GM19395 (cell line): Measurements from ENCODE around the gene BCAS1.

Source experiments
- ATAC-seq: cut with Tn5 transposase; IDR thresholded peaks from one replicate; pipeline ENCODE4 v1.9.1; 2021; ENCODE audit warnings: mild to moderate bottlenecking, moderate library complexity; ENCODE audit not compliant: unreplicated experiment

The BCAS1 gene

DNA sequence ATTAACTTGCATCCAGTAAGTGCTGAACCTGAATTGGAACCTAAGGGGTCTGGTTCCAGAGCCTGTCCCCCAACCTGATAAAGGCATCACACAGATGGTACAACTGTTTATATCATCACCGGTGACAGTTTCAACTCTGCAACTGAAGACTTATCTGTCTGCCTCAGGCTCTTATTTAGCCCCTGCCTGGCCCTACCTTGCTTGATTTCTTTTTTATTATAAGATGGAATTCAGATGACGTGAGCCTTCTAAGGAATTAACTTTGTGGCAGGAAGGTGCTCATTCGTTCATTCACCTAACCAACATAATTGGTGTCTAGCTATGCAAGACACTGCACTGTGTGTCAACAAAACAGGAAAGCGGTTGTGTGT is 175.0 kb downstream of the BCAS1 start:
- no peak for ATAC-seq

DNA sequence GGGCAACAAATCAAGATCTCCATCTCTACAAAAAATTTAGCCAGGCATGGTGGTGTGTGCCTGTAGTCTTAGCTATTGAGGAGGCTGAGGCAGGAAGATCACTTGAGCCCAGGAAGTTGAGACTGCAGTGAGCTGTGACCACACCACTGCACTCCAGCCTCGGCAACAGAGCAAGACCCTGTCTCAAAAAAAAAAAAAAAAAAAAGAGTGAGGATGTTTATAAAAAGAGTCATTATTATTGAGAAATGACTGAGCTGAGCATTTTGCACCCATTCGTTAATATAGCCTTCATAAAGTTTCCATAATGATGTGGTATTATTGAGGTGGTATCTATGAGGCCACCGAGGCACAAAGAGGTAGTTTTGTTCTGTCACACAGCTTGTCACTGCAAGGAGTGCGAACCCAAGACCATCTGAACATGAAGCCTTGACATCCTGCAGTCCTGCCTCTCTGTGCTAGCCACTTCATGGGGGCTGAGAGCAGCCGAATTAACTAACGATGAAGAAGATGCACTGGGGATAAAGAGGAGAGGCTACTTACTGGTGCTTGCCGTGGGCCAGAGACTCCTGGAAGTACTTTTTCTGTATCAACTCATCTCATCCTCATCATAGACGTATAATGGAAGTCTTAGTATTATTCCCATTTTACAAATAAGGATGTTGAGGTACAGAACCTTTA is 175.5 kb downstream of the BCAS1 start:
- ATAC-seq: no peak
